Transverse colon (tissue), 3 donors: ENCODE measurements around the gene FIZ1.

Source experiments
- POLR2A ChIP-seq: fragments of 450-650 bp; IDR thresholded peaks from one replicate; pipeline ENCODE4 v1.6.1; 2016; ENCODE audit warnings: antibody characterized with exemption, mild to moderate bottlenecking, moderate library complexity
- POLR2AphosphoS5 ChIP-seq, 3 donors: sonication (generic); formaldehyde crosslinking; IDR thresholded peaks; one replicate each; pipeline ENCODE4 v1.6.1; 2016; ENCODE audit warnings: antibody characterized with exemption in 3 of 3

GRCh38 chr19:55640577-55641425 lies 41.5 kb upstream of the FIZ1 start, which contains the start of gene ZNF580:
- peak; percentile 23 for TF ChIP-seq POLR2A
- peak in 1 of 3 donors; percentile 41 for TF ChIP-seq POLR2AphosphoS5 (IDR thresholded peaks at IDR 0.05)
